LNCaP clone FGC (cell line): Measurements from ENCODE around the gene FGA.
A peak's percentile ranks its signal among the peaks of the same experiment; 100 is the strongest.

ENCODE experiments used
- DNase-seq: peaks from one replicate; pipeline ENCODE4 v3.0.0-alpha.2; 2011; ENCODE audit warnings: low read depth
- H3K4me3 ChIP-seq: 2 replicates; pipeline ENCODE4 v1.5.1; 2011; ENCODE audit warnings: mild to moderate bottlenecking, low read depth, low read length, control low read depth
- CTCF ChIP-seq: IDR thresholded peaks from 2 replicates; pipeline ENCODE4 v1.5.1; 2012; ENCODE audit warnings: mild to moderate bottlenecking; ENCODE audit not compliant: control insufficient read depth, insufficient read depth; ENCODE audit errors: extremely low read depth

FGA gene

GRCh38 chr4:154579927-154580326, 10.6 kb downstream of the FGA start:
- no peak for TF ChIP-seq CTCF
- H3K4me3 ChIP-seq, result no peak overlapping the region
- DNase-seq, result no peak

GRCh38 chr4:154578919-154579318, 11.6 kb downstream of the FGA start:
- no peak for DNase-seq
- H3K4me3 ChIP-seq, result no peak overlapping the region
- TF ChIP-seq CTCF, result no peak

GRCh38 chr4:154577324-154577723, 13.2 kb downstream of the FGA start:
- DNase-seq, result no peak

GRCh38 chr4:154574311-154574710, 16.2 kb downstream of the FGA start:
- DNase-seq, result no peak
- no peak for TF ChIP-seq CTCF
- no peak overlapping the region for H3K4me3 ChIP-seq

More at GRCh38 chr4:154577324-154577723, 13.2 kb downstream of the FGA start:
- H3K4me3 ChIP-seq, result no peak overlapping the region
- TF ChIP-seq CTCF, result no peak

- no peak for TF ChIP-seq CTCF
- no peak overlapping the region for H3K4me3 ChIP-seq
- no peak for DNase-seq
Observed at GRCh38 chr4:154573190-154573870, 17.2 kb downstream of the FGA start.

GRCh38 chr4:154569584-154569983, 21.0 kb downstream of the FGA start:
- H3K4me3 ChIP-seq, result no peak overlapping the region
- peak; percentile 34 for DNase-seq
- TF ChIP-seq CTCF, result no peak

GRCh38 chr4:154569028-154569427, 21.5 kb downstream of the FGA start:
- TF ChIP-seq CTCF, result no peak
- H3K4me3 ChIP-seq, result no peak overlapping the region
- peak; percentile 64 for DNase-seq
